HG03135 (cell line): ENCODE data around the gene ALDH2.
"Not testable (repeated sequence)": the region's sequence is repeated elsewhere in the genome, so short reads cannot be mapped to it uniquely, and the experiment has no call there.

Source experiments
- ATAC-seq: cut with Tn5 transposase; IDR thresholded peaks from one replicate; pipeline ENCODE4 v1.9.1; 2021; ENCODE audit warnings: mild to moderate bottlenecking, moderate library complexity; ENCODE audit not compliant: unreplicated experiment

The ALDH2 gene

GRCh38 chr12:111758120-111758561 is 8.6 kb upstream of the ALDH2 start:
- no peak for ATAC-seq

- ATAC-seq = no peak
Observed at GRCh38 chr12:111759271-111759670, 7.5 kb upstream of the ALDH2 start.

GRCh38 chr12:111759991-111760390 is 6.7 kb upstream of the ALDH2 start:
- ATAC-seq = no peak

DNA sequence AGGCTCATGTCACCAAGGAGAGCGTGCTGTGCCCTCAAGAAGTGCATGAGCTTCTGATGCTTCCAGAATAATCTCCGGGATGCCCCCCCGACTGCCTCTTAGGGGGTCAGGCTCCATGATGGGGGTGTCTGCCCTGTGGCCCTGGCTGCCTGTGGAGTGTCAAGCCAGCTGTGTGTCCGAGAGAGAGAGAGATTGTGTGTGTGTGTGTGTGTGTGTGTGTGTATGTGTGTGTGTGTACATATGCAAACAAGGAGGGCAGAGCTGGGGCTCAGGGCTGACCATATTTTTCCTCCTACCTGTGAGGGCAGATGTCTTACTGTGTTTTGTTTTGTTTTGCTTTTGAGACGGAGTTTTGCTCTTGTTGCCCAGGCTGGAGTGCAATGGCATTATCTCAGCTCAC is 5.6 kb upstream of the ALDH2 start:
- ATAC-seq = no peak

DNA sequence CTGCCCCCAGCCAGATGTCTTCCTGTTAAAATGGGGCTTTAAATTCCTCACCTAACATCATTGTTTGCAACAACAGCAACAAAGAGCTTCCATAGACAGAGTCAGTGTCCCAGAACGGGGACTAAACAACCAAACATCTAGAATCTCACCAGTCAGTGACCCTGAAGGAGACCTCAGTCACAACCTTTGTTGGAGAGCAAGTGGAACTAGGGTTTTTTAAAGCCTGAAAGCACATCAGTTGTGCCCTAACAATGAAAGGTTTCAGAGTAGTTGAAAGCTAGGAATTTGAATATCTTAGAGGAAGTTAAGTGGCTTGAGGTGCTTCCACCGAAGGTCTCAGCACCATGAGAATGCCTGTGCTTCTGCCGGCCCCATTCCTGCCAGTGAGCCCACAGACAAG is 5.0 kb upstream of the ALDH2 start:
- no peak for ATAC-seq

GRCh38 chr12:111763552-111763951 is 3.2 kb upstream of the ALDH2 start:
- not testable (repeated sequence) for ATAC-seq

- ATAC-seq = no peak
Observed at GRCh38 chr12:111764120-111764821, 2.5 kb upstream of the ALDH2 start.

GRCh38 chr12:111767362-111768158 is 827 bp downstream of the ALDH2 start:
- no peak for ATAC-seq

DNA sequence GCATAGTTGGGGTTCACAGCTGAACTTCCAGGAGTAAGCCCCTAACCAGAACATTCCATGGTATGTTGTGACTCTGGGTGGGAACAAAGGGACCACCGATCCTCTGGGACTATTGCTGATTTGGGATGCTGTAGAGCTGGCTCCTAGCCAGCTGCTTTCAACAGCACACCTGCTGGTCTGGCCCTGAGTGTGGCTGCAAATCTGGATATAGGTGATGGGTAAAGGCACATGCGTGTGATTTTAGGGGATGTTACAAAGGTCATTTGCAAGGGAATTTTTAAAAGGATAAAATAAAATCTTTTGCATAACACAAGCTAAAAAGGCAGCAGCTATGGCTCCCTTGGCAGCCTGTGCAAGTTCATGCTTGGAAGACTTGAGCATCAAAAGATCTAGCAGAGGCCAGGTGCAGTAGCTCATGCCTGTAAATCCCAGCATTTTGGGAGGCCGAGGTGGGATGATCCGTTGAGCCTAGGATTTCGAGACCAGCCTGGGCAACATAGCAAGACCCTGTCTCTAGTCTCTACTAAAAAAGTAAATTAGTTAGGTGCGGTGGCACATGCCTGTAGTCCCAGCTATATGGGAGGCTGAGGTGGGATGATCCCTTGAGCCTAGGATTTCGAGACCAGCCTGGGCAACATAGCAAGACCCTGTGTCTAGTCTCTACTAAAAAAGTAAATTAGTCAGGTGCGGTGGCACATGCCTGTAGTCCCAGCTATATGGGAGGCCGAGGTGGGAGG is 1.6 kb downstream of the ALDH2 start:
- ATAC-seq = no peak

GRCh38 chr12:111769599-111769998 is 2.9 kb downstream of the ALDH2 start:
- ATAC-seq = no peak

DNA sequence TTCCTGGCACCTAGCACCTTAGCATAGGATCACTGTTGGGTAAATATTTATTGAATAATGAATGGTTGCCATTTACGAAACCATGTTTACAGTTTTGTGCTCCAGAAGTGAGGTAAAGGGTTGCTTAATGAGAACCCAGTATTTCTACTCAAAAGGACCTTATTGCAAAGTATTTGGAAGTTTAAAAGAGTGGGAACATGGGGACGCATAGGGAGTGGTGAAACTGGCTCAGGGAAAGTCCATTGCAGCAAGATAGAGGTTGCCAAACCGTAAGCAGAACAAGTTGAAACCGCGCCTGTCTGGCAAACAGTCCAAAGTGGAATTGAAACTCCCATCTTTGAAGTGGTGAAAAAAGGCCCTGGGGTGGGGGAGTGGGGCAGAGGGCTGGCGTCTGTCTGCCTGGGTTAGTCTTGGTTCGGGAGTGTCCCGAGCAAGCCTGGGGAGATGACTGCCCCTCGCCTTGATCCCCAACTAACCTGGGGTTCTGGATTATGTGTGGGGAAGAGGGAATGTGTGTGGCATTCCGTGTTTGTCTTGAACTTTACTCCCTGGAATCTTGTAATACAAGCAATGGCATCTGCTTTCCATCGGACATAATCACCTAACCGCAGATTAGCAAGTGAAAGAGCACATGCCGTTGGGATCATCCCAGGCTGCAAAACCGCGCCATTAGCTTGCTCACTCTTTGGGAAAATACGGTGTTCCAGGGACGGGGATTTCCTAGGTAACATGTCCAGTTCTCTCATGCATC is 7.2 kb downstream of the ALDH2 start:
- no peak for ATAC-seq

DNA sequence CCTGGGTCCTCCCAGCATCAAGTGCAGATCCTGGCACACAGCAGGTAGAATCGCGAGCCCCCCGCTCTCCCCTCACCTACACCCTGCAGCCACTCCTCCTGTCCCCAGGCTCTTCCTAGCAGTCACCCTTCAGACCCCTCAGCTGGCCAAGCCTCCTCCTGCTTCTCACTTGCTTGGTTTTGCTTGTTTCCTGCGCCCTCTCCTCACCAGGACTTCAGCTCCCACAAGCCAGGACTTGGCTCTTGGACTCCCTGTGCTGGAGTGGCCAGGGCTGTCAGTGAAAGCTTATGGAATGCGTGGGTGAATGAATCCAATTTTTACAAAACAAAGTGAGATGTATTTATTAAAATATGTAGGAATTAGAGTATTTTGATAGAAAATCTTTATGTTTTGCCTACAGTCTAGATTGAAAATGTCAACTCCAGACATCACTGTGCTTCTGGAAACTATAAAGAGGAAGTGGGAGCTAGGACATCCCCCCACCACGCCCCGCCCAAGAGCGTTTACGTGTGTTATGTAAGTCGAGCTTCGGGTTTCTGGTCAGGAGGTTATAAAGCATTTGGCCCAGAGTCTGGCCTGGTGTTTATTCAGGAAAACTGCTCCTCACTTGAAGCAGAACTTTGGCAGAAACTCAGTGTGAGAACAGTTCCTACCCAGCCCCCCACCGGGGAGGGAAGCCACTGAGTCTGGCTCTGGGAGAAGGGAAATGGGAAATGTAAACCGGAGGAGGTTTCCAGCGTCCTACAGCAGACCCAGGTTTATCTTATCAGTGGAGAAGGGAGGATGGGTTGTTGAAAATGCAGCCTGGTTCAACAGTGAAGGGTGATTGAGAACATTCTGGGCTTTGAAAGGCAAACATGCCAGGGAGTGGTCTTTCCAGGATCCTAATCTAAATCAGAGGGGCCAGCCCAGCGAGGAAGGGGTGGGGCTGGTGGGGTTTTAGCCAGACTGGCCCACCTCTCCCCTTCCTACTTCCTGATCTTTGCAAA is 8.8 kb downstream of the ALDH2 start:
- peak; percentile 66 for ATAC-seq

GRCh38 chr12:111776836-111777344 is 10.2 kb downstream of the ALDH2 start:
- ATAC-seq = no peak

- ATAC-seq = no peak
Observed at GRCh38 chr12:111777345-111778045, 10.8 kb downstream of the ALDH2 start.

GRCh38 chr12:111780166-111780565 is 13.4 kb downstream of the ALDH2 start:
- no peak for ATAC-seq

- no peak for ATAC-seq
Observed at GRCh38 chr12:111780615-111781014, 13.9 kb downstream of the ALDH2 start.

- no peak for ATAC-seq
Observed at GRCh38 chr12:111781085-111781658, 14.4 kb downstream of the ALDH2 start.

GRCh38 chr12:111783046-111783445 is 16.3 kb downstream of the ALDH2 start:
- ATAC-seq = no peak

DNA sequence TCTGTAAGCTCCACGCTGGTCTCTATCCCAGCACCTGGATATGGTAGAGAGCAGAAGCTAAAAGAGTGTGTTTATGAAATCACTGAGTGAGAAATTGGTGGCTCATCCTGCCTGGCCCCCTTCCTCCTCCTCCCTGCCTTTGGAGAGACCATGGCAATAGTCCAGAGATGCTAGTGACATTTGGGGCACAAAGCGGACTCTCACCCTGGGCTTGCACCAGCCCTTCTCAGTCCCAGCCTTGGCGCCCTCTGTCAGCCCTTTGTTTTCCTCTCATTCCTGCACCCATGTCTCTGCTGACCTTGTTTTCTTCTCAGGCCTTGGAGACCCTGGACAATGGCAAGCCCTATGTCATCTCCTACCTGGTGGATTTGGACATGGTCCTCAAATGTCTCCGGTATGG is 18.2 kb downstream of the ALDH2 start:
- no peak for ATAC-seq
